SK-MEL-5 (cell line): ENCODE results near the gene GALNT2. TPM values are rescaled to one million over a fixed set of nuclear protein-coding genes. Genes with fewer than 3 reads are reported as not detected.

Source experiments
- DNase-seq: peaks from one replicate; pipeline ENCODE4 v3.0.0-alpha.2; 2016; ENCODE audit warnings: low read depth, low spot score
- in situ Hi-C: cut with HindIII; loops from 2 replicates; pipeline ENCODE4 v1.10.0; 2016; ENCODE audit warnings: low sequenced_read_pairs, high pct_unique_total_duplicates, low pct_unique_long_range_greater_than_20kb
- total RNA-seq: library from RNA; depleted of rRNA; stranded (reverse); fragments of >200 nt; shearing (Covaris generic); gene quantifications from 2 replicates; pipeline ENCODE4 v1.2.3, GENCODE V29; 2014

GALNT2 gene
- total RNA-seq, 1 experiment from 2014 or later = 149 TPM

DNA sequence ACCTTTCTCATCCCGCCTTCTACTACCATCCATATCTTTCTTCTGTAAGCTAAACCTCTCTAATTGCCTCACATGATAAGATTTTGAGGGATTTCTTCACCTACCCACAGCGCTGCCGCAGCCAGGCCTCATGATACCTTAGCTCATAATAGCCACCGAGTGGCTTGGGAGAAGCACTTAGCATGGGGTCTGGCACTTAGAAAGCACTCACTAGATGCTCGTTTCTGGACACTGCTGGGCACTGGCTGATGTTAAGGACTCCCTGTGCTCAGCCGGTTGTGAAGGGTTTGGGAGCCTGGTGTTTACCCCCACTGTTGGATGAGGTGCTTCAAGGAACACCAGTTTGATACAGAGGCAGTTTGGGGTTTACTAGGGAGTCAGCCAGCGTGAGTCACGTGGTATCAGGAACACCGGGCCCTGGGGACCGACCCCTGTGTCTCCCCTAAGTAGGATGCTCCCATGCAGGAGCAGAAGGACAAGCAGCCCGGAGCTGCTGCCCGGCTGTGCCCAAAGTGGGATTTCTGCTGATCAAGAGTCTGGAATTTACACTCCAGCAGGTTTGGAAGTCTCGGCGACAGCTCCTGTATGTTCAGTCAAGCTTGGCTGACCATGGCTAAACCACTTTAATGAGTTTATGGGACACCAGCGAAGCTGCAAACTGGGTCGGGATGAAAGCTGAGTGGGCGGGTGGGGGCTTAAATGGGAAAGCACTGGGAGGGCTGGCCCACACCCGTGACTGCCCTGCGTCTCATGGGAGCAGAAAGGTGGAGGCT lies 63.3 kb downstream of the GALNT2 start:
- DNase-seq = no peak
- in situ Hi-C loops = no loop called here

DNA sequence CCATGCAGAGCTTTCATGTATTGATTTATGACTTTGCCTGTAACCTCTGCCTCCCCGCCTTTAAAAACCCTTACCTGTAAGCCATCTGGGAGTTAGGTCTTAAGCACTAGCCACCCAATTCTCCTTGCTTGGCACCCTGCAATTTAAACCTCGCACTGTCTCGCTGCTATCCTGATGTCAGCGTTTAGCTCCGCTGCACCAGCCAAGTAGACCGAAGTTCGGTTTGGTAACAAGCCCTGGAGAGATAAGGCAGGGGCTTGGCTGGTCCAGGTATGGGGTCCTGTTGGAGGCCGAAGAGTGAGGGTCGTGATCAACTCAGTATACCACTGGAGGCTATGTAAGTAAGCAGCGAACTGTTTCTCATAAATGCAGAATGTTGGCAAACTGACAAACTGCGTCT lies 64.4 kb downstream of the GALNT2 start:
- in situ Hi-C loops = no loop called here
- no peak for DNase-seq

DNA sequence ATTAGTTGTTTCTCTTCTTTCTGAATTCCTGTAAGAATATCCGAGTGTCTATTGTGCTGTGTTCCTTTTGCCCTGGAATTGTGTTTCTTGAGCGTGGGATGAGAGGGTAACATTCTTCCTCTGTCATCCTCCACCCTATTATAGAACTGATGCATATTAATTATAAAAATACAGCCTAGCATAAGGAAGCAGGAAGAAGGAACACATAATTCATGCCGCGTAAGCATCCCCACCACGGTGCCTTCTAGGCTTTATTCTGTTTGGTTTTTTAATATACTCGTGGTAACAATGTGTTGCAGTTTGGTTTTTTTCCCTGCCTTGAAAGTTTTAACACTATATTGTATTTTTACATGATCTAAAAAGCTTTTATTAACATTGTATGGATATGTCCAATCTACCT lies 65.7 kb downstream of the GALNT2 start:
- DNase-seq = no peak
- in situ Hi-C loops = no loop called here

DNA sequence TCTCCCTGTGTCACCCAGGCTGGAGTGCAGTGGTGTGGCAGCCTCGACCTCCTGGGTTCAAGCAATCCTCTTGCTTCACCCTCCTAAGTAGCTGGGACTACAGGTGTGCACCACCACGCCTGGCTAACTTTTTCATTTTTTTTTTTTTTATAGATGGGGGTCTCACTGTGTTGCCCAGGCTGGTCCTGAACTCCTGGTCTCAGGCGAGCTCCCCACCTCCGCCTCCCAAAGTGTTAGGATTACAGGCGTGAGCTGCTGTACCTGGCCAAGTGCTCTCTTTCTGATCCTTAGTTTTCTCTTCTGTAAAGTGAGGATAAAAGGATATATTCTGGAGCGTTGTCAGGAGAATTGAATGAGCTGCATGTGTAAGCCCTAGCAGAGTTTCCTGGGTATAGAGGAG lies 68.7 kb downstream of the GALNT2 start:
- DNase-seq = no peak
- in situ Hi-C loops = no loop called here

DNA sequence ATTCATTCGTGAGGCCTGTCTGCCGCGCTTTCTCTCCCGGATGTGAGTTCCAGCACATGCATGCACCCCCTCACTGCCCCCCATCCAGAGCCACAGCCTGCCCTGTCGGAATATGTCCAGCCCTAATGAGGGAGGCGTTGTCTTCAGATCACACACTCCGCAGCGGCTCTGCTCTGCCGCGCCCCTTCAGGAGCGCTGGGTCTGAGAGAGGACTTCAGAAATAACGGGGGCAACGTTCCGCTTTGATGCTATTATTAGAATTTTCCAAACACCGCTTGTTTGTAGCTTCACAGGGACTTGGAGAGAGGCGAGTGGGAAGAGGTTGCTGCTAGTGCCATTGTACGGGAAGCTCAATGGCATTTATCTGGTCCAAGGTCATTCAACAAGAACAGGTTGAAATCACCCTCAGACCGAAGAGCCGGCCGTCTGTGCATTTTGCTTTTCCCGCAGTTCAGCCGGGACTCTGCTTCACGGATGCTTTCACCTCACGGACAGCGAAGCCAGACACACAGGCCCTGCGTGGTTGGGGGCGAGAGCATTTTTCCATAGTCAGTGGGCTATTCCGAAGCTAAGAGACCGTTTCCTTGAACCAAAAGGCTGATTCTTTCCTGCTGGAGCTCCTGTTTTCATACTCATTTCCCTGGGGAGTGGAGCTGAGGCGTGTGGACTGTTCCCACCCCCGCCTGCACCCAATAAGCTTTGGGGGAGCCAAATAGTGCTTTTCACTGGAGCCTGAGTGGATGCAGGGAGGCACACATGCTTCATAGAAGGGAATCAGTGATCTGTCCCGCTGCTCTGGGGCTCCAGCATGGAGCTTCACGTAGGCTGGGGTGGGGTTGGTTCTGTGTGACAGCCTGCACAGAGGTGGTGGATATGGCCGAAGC lies 69.7 kb downstream of the GALNT2 start:
- no peak for DNase-seq
- in situ Hi-C loops = no loop called here

DNA sequence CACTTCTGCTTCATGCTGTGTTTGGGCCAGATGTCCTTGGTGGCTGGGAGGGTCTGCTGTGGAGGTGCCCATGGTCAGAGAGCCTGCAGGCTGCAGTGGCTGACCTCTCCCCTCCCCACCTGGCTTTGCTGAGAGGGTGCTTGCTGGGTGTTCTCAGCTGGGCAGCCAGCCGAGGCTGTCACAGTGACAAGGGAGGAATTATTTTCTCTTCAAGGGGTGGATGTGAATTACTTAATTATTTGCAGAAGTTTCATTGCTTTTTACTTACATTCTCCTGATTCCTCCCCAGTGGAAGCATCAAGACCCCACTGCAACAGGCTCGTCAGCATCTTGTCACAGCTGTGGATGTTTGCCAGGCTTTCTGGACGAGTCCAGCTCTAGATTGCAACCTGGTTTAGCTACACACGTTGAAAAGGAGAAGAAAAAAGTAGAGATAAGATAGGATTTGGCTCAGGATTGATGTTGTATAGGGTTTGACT lies 70.3 kb downstream of the GALNT2 start:
- DNase-seq = no peak
- in situ Hi-C loops = no loop called here

DNA sequence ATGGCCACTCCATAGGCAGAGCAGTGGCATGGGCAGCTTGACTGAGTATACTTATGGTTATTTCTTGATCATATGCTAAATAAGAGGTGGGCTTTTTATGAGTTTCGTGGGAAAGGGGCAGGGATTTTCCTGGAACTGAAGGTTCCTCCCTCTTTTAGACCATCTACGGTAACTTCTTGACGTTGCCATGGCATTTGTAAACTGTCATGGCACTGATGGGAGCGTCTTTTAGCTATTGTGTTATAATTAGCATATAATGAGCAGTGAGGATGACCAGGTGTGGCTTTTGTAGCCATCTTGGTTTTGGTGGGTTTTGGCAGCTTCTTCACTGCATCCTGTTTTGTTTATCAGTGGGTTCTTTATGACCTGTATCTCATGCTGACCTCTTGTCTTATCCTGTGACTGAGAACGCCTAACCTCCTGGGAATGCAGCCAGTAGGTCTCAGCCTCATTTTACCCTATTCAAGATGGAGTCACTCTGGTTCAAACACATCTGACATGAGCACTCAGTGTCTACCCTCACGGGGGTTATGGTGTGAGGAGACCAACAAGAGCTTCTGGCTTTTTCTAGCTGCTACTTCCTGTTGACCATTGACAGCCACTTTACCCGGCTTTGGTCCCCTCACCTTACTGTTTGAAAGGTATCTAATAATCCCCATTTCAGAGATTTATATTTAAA lies 71.7 kb downstream of the GALNT2 start:
- no peak for DNase-seq
- in situ Hi-C loops = no loop called here

DNA sequence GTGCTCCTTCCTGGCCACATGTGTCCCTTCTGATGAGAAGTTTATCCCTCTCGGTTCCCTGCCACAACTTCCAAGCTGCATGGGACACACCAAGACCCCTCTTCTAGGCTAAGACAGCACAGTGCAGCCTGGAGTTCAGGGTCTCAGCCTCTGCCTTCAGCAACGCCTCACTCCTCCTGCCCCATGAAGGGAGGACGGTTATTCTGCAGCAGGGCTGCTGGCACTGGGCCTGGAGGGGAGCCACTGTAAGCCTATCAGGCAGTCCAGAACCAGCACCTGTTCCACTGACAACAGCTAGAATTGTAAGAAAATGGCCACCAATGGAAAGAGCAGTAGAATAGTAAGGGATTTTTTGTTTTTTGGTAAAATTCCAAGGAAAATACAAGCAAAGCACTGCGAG lies 72.3 kb downstream of the GALNT2 start:
- in situ Hi-C loops = no loop called here

DNA sequence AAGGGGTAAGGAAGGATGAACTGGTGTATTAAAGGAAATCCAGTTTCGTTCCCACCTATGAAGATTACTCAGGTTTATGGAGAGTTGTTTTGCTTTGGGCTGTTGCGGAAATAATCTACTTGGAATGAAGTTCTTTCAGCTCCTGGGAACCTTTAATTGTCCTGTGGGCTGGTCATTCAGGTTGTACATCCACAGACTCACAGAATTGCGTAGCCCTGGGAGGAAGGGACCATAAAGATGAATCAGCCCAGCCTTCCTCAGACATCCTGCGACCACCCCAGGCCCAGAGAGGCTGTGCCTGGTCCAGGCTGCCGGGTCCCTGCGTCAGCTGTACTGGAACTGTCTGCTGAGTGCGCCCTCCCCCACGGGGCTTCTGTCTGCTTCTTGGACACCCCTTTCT lies 72.7 kb downstream of the GALNT2 start:
- in situ Hi-C loops = no loop called here
- DNase-seq = no peak

More for the DNA sequence above, 72.3 kb downstream of the GALNT2 start:
- no peak for DNase-seq

DNA sequence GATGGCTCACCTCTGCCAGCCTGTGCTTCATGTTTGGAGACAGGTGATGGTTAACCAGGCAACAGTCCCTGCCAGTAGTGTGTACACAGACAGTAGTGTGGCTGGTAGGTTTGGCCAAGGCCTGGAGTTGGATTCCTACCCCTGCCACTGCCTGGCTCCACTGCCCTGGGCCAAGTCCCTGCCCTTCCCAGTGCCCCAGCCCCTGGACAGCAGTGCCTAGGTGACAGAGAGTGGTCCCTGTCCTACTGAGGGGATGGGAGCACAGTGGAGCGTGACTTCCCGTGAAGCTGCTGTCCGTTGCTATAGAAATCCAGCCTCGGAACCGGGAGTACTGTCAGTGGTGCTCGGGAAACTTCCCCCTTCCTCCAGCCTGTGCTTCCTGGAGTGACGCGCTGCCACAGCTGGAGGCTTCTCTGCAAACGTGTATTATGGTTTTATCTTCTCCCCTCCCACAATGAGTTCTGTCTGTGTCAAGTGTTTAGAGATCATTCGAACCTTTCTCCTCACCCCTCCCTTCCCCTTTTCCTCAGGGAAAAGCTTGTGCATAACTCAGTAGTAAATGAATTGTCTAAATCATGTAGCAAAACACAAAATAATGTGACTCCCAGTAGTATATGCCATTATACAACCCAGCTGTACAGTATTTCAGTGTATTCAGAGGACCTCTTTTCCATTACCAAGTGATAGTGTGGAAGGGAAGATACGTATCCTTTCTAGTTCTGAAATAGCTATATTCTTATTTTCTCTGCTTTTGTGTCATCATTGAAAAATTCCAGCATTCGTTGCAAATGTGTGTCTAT lies 73.4 kb downstream of the GALNT2 start:
- in situ Hi-C loops = no loop called here
- DNase-seq = no peak

DNA sequence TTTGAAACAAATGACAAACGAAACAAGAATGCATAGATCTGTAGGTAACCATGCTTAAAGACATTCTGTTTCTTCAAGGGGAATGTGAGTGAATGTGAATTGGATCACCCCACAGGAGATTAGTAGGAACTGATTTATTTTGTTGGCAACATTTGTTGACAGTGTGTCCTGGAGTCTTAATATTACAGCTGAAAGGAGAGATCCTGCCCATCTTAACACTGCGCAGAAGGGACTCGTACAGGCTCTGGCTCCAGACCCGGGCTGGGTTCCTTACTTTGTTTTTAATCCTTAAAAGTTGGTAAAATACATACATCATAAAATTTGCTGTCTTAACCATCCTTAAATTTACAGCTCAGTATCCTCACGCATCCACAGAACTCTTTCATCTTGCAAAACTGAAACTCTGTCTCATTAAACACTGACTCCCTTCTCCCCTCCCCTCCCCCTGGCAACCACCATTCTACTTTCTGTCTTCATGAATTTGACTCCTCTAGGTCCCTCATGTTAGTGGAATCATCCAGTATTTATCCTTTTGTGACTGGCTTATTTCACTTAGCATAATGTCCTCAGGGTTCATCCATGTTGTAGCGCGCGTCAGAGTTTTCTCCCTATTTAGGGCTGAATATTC lies 74.1 kb downstream of the GALNT2 start:
- no peak for DNase-seq
- in situ Hi-C loops = no loop called here

DNA sequence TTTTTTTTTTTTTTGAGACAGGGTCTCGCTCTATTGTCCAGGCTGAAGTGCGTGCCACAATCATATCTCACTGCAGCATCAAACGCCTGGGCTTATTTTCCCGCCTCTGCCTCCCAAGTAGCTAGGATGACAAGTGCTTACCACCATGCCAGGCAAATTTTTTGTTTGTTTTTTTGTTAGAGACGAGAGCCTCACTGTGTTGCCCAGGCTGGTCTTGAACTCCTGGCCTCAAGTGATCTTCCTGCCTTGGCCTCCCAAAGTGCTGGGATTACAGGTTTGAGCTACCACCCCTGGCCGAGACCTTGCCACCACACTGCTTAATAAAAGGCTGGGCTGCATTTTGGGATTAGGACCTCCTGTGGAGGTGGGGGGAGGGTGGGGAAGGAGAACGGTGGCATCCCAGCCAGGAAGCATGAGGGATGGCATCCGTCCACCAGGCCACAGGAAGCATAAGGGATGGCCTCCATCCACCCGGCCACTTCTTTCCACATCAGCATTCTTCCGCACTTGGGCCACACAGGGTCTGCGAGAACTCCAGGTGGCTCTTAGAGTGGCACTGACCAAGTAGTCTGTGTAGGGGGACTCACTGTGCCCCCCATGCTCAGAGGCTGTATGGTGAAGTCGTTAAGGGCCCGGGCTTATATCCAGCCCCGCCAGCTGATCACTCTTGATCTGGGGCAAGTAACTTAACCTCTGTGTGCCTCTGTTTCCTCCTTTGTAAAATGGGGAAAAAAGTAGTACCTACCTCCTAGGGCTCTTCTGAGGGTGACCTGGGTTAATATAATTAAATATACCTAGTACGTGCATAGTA lies 75.0 kb downstream of the GALNT2 start:
- in situ Hi-C loops = no loop called here
- no peak for DNase-seq

DNA sequence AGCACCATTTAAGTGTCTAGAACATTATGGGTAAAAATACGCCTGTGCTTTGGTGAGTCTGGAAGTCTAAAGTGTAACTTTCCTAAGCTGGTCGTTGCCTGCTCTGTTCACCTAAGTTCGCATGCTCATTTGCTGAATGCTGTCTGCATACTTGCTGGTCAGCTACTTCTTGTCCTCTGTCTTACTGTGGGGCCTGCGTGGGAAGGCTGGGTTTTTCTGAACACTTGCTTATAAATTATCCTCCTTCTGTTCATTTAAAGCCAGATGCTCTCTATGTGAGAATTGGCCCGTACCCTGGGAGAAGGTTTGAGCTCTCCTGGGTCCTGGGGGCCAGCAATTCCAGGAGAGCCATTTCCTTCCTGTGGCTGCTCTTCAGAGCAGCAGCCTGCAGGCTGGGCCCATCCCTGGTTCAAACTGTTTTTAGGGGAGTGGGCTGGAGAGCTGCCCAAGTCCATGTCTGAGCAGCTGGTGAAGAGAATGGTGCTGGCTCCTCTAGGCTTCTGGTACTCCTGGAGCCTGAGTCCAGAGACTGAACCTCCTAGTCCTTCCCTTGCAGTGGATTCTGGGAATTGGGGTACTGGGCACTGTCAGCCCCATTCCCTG lies 75.7 kb downstream of the GALNT2 start:
- in situ Hi-C loops = no loop called here
- DNase-seq = no peak

DNA sequence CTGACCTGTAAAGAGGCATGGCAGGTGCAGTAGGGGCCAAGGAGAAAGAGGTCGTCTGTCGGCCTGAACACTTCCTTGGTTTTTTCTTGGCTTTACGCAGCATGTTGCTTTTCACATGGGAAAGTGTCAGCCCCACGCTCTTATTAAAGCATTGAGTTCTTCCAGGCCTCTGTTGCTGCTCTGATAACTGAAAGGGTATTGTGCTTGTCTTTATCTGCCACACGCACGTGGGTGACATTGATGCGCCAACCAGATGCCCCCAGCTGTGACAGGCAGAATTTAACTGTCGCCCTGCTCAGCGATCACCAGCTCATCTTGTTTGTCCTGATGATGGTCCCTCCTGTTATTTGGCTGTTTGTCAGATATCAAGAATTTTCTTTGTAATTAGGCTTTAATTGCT lies 76.5 kb downstream of the GALNT2 start:
- DNase-seq = no peak
- in situ Hi-C loops = no loop called here

DNA sequence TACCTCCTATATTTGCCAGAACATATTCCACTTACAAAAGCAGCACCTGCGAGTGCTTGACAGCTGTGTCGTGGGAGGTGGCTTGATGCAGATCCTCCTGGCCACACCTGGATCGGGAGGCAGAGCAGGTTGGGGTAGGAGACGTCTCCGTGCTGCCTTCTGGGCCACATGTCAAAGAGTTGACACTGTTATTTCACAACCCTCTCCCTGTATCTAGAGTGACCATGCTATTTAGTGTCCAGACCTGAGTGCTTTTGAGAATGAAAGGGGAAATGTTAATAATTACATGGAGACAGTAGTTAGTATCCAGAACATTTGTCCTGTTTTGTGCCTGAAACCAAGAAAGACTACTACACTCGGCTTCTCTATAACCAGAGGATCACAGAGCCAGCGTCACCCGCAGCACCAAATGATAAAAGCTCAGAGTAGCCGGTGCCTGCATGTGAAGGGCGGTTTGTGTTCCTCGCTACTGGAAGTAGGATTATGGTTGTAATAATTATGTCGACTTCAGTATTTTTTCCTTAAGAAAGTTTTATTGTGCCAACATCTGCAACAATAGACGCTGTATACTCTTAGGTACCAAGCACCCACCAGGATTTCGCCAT lies 77.1 kb downstream of the GALNT2 start:
- no peak for DNase-seq
- in situ Hi-C loops = no loop called here
